ENCODE data around the gene INSYN2B. TPM values are rescaled to one million over a fixed set of nuclear protein-coding genes. Genes with fewer than 3 reads are reported as not detected.

INSYN2B gene
- total and polyA plus RNA-seq, 2 of the 8 experiments (the other 6 are each of a cell fraction or from before 2014, with no cell fraction given) = not detected

- CTCF ChIA-PET (ENCODE audit: partially characterized antibody) = interaction anchor here (2.5 kb wide), 1 partner anchor 70 kb away, joined by 12 read pairs; the partner anchor contains the start of gene INSYN2B
- Histone ChIP-seq H3K14ac (ENCODE audit: insufficient read length) (no peak overlapping the region), H3K18ac (ENCODE audit: extremely low read depth, low read length) (no peak overlapping the region), H2BK20ac (ENCODE audit: low read length) (no peak overlapping the region), H3K23ac (ENCODE audit: insufficient read length) (no peak overlapping the region), H2AFZ (ENCODE audit: low read length) (no peak overlapping the region), H3K9ac (replicated peaks in 1 of 4; ENCODE audit: extremely low read depth in 1 of 4, low read depth in 3 of 4, low read length in 3 of 4) (no peak overlapping the region), H2BK15ac (ENCODE audit: low read length) (no peak overlapping the region), H4K91ac (replicated peaks; ENCODE audit: insufficient read length, low read length) (no peak overlapping the region), H4K20me1 (replicated peaks in 1 of 2; ENCODE audit: control insufficient read depth in 1 of 2, insufficient read depth in 2 of 2, low read length in 2 of 2) (no peaks in the 10 kb centered on the region), H3K4me2 (ENCODE audit: insufficient read depth in 1 of 2, low read depth in 2 of 2, low read length in 2 of 2) (no peak overlapping the region), H2BK5ac (ENCODE audit: low read depth, low read length) (no peak overlapping the region), H2BK12ac (ENCODE audit: low read depth, low read length) (no peak overlapping the region), H3K9me3 (ENCODE audit: insufficient read depth in 2 of 2, low read depth in 1 of 2, low read length in 1 of 2) (no peaks in the 10 kb centered on the region), H3K4me3 (ENCODE audit: extremely low read depth in 1 of 4, insufficient read depth in 2 of 4, low read depth in 3 of 4, low read length in 4 of 4) (no peak overlapping the region), H3K4me1 (replicated peaks in 1 of 4; ENCODE audit: control insufficient read depth in 3 of 4, insufficient read depth in 4 of 4, low read length in 3 of 4) (peaks cover 0 to 5% (median 0%) of the 10 kb centered on the region in 4 experiments; a peak in 1 of 7 replicates), H4K8ac (ENCODE audit: extremely low read depth, insufficient read depth, low read length) (no peak overlapping the region), H3K56ac (replicated peaks; ENCODE audit: insufficient read length, low read depth, low read length) (no peak overlapping the region), H2AK5ac (ENCODE audit: low read depth, low read length) (no peak overlapping the region), H3K27ac (ENCODE audit: low read depth, low read length) (no peak overlapping the region), H3K23me2 (ENCODE audit: low read depth, low read length) (no peaks in the 10 kb centered on the region), H2BK120ac (replicated peaks; ENCODE audit: low read depth, low read length) (no peak overlapping the region), H3K4ac (replicated peaks; ENCODE audit: insufficient read length, low read depth, low read length) (no peak overlapping the region), H3K36me3 (ENCODE audit: control insufficient read depth in 2 of 4, insufficient read depth in 4 of 4, low read length in 3 of 4) (no peaks in the 10 kb centered on the region), H3K79me2 (ENCODE audit: control insufficient read depth in 1 of 2, insufficient read depth in 2 of 2, low read length in 2 of 2) (no peaks in the 10 kb centered on the region), H3K79me1 (ENCODE audit: low read depth, low read length) (no peaks in the 10 kb centered on the region), H4K5ac (ENCODE audit: insufficient read length, low read depth, low read length) (no peak overlapping the region), H3K27me3 (replicated peaks in 1 of 4; ENCODE audit: control insufficient read depth in 3 of 4, extremely low read depth in 1 of 4, insufficient read depth in 3 of 4, low read length in 3 of 4) (no peaks in the 10 kb centered on the region)
- no peak for TF ChIP-seq SIX5 (IDR thresholded peaks at IDR 0.05; ENCODE audit: low read depth, low read length)
- no peak for TF ChIP-seq POLR2AphosphoS5 (IDR thresholded peaks at IDR 0.05; ENCODE audit: low read depth, low read length)
- no peak for TF ChIP-seq HDAC2 (IDR thresholded peaks at IDR 0.05; ENCODE audit: borderline replicate concordance in 1 of 2, low read depth in 2 of 2, low read length in 2 of 2)
- TF ChIP-seq EZH2 (IDR thresholded peaks at IDR 0.05; ENCODE audit: low read depth, low read length, severe bottlenecking) = no peak
- TF ChIP-seq TBP (IDR thresholded peaks at IDR 0.05; ENCODE audit: low read depth, low read length) = no peak
- TF ChIP-seq RBBP5 (IDR thresholded peaks at IDR 0.05; ENCODE audit: borderline replicate concordance, low read depth, low read length) = no peak
- no peak for TF ChIP-seq SRF (IDR thresholded peaks at IDR 0.05; ENCODE audit: low read depth, low read length)
- TF ChIP-seq CREB1 (IDR thresholded peaks at IDR 0.05) = no peak
- no peak for TF ChIP-seq SP2 (IDR thresholded peaks at IDR 0.05; ENCODE audit: low read length)
- no peak for TF ChIP-seq GABPA (IDR thresholded peaks at IDR 0.05; ENCODE audit: borderline replicate concordance, insufficient read depth, low read length)
- FAIRE-seq = no peak
- 93% methylated on average over 3 of the region's 3 CpGs; no CpG with 5 or more reads in 1 of the 2 experiments for WGBS, 2 experiments (ENCODE audit: extremely low coverage in 1 of 2, insufficient coverage in 1 of 2, insufficient read length in 1 of 2, insufficient replicate concordance in 2 of 2, low coverage in 1 of 2, low lambda C conversion rate in 2 of 2, missing lambda C conversion rate in 1 of 2)
- no peak for DNase-seq (ENCODE audit: low read depth in 1 of 2, low spot score in 2 of 2)
- POLR2A ChIA-PET (ENCODE audit: partially characterized antibody) = no interaction called here
Observed at GRCh38 chr5:169909945-169910344, 70.3 kb downstream of the INSYN2B start.
